Activated naive CD4-positive, alpha-beta T cell treated with anti-CD3 and anti-CD28 coated beads, Interleukin-2, amount 50 U/mL, for 24 hours (primary cell): ENCODE results near the gene HTRA2.
"Not testable (repeated sequence)": the region's sequence is repeated elsewhere in the genome, so short reads cannot be mapped to it uniquely, and the experiment has no call there.

Experiments used
- H3K27ac Mint-ChIP-seq: one replicate; pipeline ENCODE4 v1.8.0; 2021; ENCODE audit warnings: mild to moderate bottlenecking, mixed read lengths
- H3K27me3 Mint-ChIP-seq: one replicate; pipeline ENCODE4 v1.8.0; 2021; ENCODE audit warnings: mixed read lengths
- H3K36me3 Mint-ChIP-seq: one replicate; pipeline ENCODE4 v1.8.0; 2021; ENCODE audit warnings: mixed read lengths
- H3K4me1 Mint-ChIP-seq: one replicate; pipeline ENCODE4 v1.8.0; 2021; ENCODE audit warnings: mixed read lengths
- H3K4me3 Mint-ChIP-seq: one replicate; pipeline ENCODE4 v1.8.0; 2021; ENCODE audit warnings: mild to moderate bottlenecking, mixed read lengths
- H3K9me3 Mint-ChIP-seq: one replicate; pipeline ENCODE4 v1.8.0; 2021; ENCODE audit warnings: mixed read lengths

The HTRA2 gene

DNA sequence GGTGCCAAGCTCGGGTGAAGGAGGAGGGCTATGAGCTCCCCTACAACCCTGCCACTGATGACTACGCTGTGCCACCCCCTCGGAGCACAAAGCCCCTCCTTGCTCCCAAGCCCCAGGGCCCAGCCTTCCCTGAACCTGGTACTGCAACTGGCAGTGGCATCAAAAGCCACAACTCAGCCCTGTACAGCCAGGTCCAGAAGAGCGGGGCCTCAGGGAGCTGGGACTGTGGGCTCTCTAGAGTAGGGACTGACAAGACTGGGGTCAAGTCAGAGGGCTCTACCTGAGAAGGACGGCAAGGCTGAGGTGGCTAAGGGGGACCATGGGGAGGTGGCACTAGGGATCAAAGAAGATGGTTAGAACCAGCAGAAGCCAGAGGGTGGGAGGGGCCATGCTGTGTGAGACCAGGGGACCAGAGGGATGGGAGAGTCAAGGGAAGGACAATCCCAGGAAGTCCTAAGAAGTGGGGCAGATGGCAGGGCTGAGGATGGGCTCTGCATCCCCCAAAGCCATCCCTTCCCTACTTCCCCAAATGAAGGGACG, 27.2 kb downstream of the HTRA2 start:
- Mint-ChIP-seq H3K27me3 (peaks cover 1% of the 10 kb centered on the region), H3K4me1 (peaks cover 9% of the 10 kb centered on the region), H3K9me3 (no peaks in the 10 kb centered on the region), H3K36me3 (no peaks in the 10 kb centered on the region), H3K27ac (no peak overlapping the region), H3K4me3 (peak overlapping the region; percentile 47)

DNA sequence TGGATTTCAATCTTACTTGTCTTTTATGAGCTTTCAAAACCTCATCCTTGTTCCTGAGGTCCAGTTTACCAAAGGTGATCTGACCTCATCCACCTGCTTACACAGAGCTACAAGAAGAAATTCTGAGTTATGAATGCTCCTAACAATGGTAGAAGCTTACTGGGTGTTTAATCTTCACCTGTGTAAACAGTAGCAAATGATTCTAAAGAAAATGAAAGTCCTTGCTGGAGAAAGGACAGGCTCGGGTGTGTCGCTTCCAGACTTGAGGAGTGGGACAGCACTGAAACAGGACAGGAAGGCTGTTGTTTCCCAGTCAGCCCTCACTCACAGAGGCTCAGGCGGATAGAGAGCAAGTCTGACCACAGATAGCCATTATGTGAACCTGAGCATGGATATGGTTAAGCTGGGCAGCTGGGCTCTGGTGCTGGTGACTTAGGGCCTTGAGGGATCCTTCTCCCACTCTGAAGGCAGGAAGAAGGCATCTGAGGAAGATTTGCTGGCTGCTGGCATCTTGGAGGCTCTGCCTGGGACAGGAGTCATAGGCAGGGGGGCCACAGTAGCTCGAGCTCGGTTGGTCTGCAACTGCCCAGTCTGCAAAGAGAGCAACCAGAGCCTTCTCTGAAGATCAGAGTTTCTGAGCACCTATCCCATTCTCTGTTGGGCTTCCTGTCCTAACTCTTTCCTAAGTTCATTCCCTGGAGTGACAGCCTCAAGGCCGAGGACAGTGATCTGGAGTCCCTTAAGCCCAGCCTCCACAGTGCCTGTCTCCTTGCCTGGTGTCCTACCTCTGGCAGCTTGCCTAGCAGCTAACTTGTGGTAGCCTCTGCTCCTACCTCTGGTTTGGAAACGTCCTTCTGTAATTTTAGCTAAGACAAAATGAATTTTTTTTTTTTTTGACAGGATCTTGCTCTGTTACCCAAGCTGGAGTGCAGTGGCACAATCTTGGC, 28.8 kb downstream of the HTRA2 start:
- no peak overlapping the region for H3K27ac Mint-ChIP-seq
- no peak overlapping the region for H3K4me3 Mint-ChIP-seq
- peaks cover 9% of the 10 kb centered on the region for H3K4me1 Mint-ChIP-seq
- H3K36me3 Mint-ChIP-seq = no peaks in the 10 kb centered on the region
- peaks cover 3% of the 10 kb centered on the region for H3K27me3 Mint-ChIP-seq
- no peaks in the 10 kb centered on the region for H3K9me3 Mint-ChIP-seq

DNA sequence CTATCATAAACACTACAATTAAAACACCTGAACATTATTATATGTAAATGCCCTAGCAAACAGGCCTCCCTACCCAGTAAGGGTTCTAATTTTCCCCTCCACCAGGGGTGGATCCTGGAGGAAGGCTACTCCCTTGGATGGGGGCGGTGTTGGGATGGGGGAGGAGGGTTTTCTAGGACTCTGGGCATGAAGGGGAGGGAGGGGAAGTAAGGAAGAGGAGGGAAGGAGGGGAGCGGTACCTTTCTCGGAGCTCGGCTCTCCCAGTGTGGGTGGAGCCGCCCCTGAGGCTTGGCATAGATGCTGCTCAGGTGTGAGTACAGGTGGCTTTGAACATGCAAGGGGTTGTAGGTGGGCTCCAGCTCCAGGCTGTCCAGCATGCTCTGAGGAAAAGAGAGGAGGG, 30.2 kb downstream of the HTRA2 start:
- Mint-ChIP-seq H3K9me3 (no peaks in the 10 kb centered on the region), H3K27ac (no peak overlapping the region), H3K27me3 (peaks cover 3% of the 10 kb centered on the region), H3K4me1 (peaks cover 9% of the 10 kb centered on the region), H3K4me3 (no peak overlapping the region), H3K36me3 (no peaks in the 10 kb centered on the region)

DNA sequence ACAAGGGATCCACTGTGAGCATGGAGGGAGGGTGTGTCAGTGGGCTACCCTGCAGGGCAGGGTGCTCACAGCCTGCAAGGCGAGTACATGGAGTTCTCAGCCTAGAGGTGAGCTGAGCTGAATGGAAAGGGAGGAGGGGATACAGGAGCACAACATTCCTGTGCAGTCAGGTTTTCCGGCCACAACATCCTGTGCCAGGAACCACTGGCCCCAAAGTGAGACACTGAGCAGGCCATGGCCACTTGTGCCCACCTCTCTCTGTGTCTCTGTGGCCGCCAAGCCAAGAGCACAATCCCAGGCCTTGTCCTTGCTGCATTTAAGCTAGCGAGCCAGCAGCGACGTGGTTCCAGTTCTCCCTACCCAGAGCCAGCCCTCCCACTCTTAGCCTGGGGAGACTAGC, 30.9 kb downstream of the HTRA2 start:
- Mint-ChIP-seq H3K27me3 (peaks cover 3% of the 10 kb centered on the region), H3K27ac (no peak overlapping the region), H3K4me3 (no peak overlapping the region), H3K36me3 (no peaks in the 10 kb centered on the region), H3K4me1 (peaks cover 4% of the 10 kb centered on the region), H3K9me3 (no peaks in the 10 kb centered on the region)

DNA sequence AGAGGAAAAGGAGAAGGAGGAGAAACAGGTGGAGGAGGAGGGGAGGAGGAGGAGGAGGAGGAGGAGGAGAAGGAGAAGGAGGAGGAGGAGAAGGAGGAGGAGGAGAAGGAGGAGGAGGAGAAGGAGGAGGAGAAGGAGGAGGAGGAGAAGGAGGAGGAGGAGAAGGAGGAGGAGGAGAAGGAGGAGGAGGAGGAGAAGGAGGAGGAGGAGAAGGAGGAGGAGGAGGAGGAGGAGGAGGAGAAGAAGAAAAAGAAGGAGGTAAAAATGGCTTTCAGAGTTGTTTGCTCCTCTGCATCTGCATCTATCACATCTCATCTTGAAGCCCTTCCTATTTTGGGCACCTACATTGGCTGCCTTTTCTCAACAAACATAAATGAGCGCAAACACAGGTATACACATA, 31.3 kb downstream of the HTRA2 start:
- H3K4me3 Mint-ChIP-seq, H3K36me3 Mint-ChIP-seq, H3K4me1 Mint-ChIP-seq, H3K9me3 Mint-ChIP-seq, H3K27me3 Mint-ChIP-seq, H3K27ac Mint-ChIP-seq: not testable (repeated sequence)

DNA sequence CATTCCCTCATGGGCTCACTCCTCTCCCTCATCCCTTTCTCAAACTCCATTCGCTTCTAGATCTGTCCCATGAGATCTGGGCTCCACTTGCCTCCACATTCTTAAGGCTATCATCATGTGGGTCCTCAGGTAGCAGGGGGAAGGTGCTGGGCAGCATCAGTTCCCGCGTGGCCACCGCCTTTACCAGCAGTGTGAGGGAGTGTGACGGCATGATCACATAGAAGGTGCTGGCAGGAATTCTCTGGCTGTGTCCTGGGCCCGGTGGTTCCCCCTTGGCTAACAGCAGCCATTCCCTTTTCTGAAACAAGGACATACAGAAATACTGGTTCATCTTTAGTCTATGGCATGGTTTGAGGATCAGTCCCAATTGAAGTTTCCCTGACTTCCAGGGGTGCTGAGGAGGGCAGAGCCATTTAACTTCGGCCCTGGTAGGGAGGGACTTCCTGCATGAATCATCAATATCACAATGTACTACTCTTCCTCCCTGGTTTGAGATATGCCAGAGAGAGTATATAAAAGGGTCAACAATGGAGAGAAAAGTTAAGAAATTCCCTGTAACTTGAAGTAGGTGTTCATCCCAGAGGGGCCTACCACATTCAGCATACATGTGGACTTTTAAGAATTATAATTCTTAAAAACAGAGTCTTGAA, 32.5 kb downstream of the HTRA2 start:
- no peaks in the 10 kb centered on the region for H3K9me3 Mint-ChIP-seq
- no peak overlapping the region for H3K27ac Mint-ChIP-seq
- H3K36me3 Mint-ChIP-seq = no peaks in the 10 kb centered on the region
- H3K27me3 Mint-ChIP-seq = peaks cover 3% of the 10 kb centered on the region
- H3K4me1 Mint-ChIP-seq = peaks cover 8% of the 10 kb centered on the region
- no peak overlapping the region for H3K4me3 Mint-ChIP-seq

DNA sequence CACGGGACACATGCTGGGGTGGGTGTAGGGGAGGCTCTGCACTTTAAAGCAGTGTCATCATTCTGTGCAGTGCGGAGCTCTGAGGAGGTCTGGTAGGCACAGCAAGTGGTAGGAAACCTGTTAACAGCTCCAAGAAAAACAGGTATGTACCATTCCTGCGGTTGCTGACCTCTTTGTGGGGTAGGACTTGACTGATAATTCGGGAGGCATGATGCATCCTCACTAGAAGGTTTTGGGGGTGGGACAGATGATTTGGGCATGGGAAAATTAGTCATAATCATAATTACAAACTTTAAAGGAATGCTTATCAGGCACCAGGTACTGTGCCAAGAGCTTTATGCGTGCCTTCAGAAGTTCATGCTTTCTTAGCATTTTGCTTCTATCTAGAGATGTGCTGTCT, 34.5 kb downstream of the HTRA2 start:
- H3K27me3 Mint-ChIP-seq = peaks cover 5% of the 10 kb centered on the region
- no peaks in the 10 kb centered on the region for H3K36me3 Mint-ChIP-seq
- H3K9me3 Mint-ChIP-seq = no peaks in the 10 kb centered on the region
- H3K4me1 Mint-ChIP-seq = peaks cover 8% of the 10 kb centered on the region
- H3K27ac Mint-ChIP-seq = no peak overlapping the region
- H3K4me3 Mint-ChIP-seq = no peak overlapping the region

DNA sequence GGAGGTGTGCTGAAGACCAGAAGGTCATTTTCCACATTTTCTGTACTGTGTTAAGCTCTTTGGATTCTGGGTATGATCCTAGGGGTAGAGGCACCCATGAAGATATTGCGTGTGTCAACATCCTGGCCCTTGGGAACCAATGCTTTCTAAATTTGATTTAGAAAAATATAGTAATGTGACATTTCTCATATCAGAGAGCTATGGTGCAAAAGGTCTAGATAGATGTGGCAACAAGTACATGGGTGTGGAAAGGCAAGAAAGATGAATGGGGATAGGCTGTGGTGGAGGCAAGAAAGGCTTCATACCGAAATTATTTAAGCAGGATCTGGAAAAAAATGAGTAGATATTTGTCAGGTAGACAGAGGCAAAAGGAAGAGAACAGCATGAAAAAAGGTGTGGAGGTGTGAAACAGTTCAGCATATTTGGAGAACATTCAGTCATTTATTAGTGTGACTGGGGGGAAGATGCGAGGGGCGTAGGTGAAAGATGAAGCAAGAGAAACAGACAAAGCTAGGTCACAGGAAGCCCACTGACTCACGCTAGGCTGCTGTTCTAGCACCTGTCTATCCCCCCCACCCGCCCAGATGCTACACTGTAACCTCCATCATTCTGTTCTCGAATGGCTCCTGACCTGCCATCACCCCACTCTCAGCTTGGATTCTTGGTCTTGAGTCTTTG, 36.5 kb downstream of the HTRA2 start:
- no peaks in the 10 kb centered on the region for H3K36me3 Mint-ChIP-seq
- no peaks in the 10 kb centered on the region for H3K9me3 Mint-ChIP-seq
- H3K4me1 Mint-ChIP-seq = peaks cover 8% of the 10 kb centered on the region
- peak overlapping the region; percentile 77 for H3K27ac Mint-ChIP-seq
- H3K4me3 Mint-ChIP-seq = peak overlapping the region; percentile 31
- peaks cover 4% of the 10 kb centered on the region for H3K27me3 Mint-ChIP-seq

DNA sequence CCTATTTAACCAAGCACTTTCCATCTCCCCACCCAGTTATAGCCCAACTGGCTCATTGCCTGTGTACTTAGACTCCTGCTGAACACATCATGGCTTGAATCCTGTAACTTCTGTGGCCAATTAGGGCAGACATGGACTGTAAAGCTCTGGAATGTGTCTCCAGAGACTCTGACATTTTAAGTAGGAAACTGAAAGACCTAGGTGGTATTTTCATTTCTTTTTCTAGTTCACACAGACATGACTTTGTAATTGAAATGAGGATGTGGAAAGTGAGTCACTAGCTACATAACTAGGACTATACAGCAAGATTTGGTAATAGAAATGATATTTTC, 37.0 kb downstream of the HTRA2 start:
- H3K4me1 Mint-ChIP-seq = peaks cover 8% of the 10 kb centered on the region
- peaks cover 4% of the 10 kb centered on the region for H3K27me3 Mint-ChIP-seq
- H3K27ac Mint-ChIP-seq = peak overlapping the region; percentile 77
- H3K4me3 Mint-ChIP-seq = peak overlapping the region; percentile 31
- no peaks in the 10 kb centered on the region for H3K36me3 Mint-ChIP-seq
- H3K9me3 Mint-ChIP-seq = no peaks in the 10 kb centered on the region

DNA sequence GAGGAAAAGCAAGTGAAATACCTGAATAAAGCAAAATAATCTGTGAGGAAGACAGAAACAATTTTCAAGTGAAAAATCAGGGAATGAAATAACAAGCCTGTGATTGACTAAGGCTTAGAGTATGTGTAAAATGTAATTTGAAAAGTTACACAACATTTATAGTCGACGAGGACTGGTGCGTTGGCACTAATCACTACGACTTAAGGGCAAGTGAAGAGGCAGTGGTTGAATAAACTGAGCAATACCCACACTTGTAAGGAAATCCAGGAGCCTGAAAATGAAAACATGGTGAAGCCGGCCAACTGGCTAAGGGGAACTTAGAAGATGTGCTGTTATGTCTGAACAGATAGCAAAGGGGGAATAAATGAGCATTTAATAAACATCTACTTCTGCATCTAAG, 38.1 kb downstream of the HTRA2 start:
- Mint-ChIP-seq H3K36me3 (no peaks in the 10 kb centered on the region), H3K4me3 (no peak overlapping the region), H3K4me1 (peaks cover 8% of the 10 kb centered on the region), H3K9me3 (no peaks in the 10 kb centered on the region), H3K27ac (no peak overlapping the region), H3K27me3 (peaks cover 2% of the 10 kb centered on the region)

DNA sequence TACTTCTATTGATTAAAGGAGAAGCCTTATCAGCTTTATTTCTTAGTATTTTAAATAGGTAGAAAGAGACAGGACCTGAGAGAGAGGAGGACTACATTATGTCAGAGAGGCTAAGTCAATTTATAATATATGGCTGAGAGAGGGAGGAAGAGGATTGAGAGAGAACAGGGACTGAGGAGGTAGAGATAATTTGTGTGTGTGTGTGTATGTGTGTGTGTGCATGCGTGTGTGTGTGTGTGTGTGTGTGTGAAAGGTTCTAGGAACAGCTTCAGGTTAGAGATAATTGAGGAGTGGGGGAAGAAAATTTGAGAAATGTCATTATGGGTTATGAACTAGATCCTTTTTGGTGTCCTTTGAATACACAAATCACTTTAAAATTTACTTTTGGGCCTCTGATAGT, 40.0 kb downstream of the HTRA2 start:
- no peak overlapping the region for H3K27ac Mint-ChIP-seq
- peaks cover 2% of the 10 kb centered on the region for H3K36me3 Mint-ChIP-seq
- H3K4me1 Mint-ChIP-seq = peaks cover 21% of the 10 kb centered on the region
- no peaks in the 10 kb centered on the region for H3K9me3 Mint-ChIP-seq
- H3K27me3 Mint-ChIP-seq = peaks cover 2% of the 10 kb centered on the region
- no peak overlapping the region for H3K4me3 Mint-ChIP-seq

DNA sequence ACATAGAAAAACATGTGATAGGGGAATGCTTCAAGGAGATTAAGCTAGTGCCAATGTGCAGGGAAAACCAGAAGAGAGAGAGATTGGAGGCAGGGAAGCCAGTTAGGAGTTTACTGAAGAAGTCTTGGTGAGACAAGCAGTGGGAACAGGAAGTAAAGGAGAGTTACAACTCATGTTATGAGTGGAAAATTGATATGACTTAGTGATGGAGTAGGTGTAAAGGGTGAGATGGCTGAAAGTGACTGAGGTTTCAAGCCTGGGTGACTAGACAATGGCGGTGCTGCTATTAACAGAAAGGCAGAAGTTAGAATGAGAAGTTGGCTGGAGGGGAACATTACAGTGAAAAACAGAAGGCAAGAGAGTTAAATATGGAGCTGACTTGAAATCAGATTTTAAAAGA, 41.3 kb downstream of the HTRA2 start:
- H3K4me3 Mint-ChIP-seq = no peak overlapping the region
- peaks cover 2% of the 10 kb centered on the region for H3K36me3 Mint-ChIP-seq
- no peaks in the 10 kb centered on the region for H3K9me3 Mint-ChIP-seq
- peaks cover 22% of the 10 kb centered on the region for H3K4me1 Mint-ChIP-seq
- H3K27ac Mint-ChIP-seq = no peak overlapping the region
- H3K27me3 Mint-ChIP-seq = peaks cover 2% of the 10 kb centered on the region

DNA sequence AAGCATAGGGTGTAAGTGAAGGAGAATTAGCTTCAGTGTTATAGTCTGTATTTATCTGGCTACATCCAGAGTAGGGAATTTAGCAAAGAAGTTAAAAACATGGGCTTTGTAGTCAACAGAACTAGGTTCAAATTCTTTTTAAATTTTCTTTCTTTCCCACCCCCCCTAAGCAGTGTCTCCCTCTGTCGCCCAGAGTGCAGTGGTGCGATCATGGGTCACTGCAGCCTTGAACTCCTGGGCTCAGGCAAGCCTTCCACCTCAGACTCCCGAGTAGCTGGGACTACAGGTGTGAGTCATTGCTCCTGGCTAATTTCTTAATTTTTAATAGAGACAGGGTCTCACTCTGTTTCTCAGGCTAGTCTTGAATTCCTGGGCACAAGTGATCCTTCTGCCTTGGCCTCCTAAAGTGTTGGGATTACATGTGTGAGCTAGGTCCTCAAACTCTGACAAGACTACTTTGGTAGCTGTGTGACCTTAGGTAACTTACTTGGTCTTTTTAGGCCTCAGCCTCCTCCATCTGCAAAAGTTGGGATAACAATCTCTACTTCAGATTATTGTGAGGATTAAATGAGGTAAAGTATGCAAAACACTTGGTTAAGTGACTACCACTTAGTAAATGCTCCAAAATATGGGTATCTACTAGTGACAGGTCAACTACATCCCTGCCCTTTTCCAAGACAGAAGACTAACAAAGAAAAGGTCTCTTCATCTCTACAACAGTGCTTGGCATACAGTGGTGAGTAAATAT, 42.6 kb downstream of the HTRA2 start:
- Mint-ChIP-seq H3K9me3 (no peaks in the 10 kb centered on the region), H3K27me3 (peaks cover 2% of the 10 kb centered on the region), H3K4me1 (peaks cover 15% of the 10 kb centered on the region), H3K4me3 (no peak overlapping the region), H3K27ac (no peak overlapping the region), H3K36me3 (peaks cover 2% of the 10 kb centered on the region)

DNA sequence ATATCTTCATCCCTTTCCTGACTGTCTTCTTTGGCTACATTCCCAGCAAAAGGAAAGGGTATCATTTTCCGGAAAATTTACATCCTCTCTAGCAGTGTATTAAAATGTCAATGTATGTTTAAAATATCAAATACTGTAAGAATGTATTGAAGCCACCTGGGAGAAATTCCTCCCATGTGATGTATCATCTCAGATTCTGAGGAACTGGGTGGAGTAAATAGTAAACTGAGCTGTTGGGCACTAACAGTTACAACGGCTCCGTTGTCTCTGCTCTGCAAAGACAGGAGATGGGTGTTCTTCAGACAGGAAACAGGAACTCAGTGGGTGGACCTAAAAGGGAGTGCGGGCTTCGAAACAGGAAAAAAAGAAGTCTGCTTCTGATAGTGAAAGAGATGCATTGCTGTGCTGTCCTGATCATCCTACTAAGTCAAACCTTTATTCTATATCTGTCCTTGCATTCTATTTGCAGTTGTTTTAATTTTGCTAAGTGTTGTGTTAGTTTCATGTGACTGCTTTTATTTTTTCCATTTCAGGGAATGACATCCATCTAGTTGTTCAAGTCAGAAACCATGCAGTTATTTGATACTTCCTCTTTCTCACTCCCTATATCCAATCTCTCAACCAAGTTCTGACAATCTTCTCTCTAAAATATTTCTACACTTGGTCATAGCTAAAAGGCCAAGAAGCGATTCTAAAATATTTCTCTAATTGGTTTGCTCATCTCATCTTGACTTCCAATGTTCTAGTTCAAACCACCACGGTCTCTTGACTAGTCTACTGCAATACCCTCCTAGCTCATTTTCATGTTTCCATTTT, 44.2 kb downstream of the HTRA2 start:
- Mint-ChIP-seq H3K4me3 (peak overlapping the region; percentile 68), H3K36me3 (peaks cover 2% of the 10 kb centered on the region), H3K9me3 (no peaks in the 10 kb centered on the region), H3K4me1 (peaks cover 15% of the 10 kb centered on the region), H3K27ac (peak overlapping the region; percentile 83), H3K27me3 (no peaks in the 10 kb centered on the region)

DNA sequence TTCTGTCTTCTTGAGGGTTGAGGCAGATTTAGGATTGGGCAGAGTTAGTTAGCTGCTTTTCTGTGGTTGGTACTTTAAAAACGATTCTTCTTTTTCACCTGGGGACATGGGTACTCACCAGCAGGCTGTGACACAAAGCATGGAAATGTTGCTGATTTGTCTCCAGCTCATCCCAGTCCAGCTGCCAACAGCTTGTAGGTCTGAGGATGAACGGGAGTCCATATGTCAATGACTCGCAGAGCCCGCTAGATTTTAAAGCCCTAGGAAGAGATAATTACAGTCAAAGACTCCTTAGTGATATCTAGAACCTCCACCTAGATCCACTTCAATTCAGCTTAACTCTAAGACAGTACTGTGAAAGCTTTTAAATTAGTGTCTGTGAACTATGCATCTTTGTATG, 45.6 kb downstream of the HTRA2 start:
- no peak overlapping the region for H3K4me3 Mint-ChIP-seq
- H3K27ac Mint-ChIP-seq = no peak overlapping the region
- H3K9me3 Mint-ChIP-seq = no peaks in the 10 kb centered on the region
- peaks cover 2% of the 10 kb centered on the region for H3K36me3 Mint-ChIP-seq
- no peaks in the 10 kb centered on the region for H3K27me3 Mint-ChIP-seq
- peaks cover 15% of the 10 kb centered on the region for H3K4me1 Mint-ChIP-seq
